Type B pancreatic cell (in vitro differentiated cells): ENCODE results near the gene KIAA1671. TPM values are rescaled to one million over a fixed set of nuclear protein-coding genes. Genes with fewer than 3 reads are reported as not detected.

Experiments used
- DNase-seq: peaks from one replicate; pipeline ENCODE4 v3.0.0; 2021; ENCODE audit warnings: mixed read lengths; ENCODE audit not compliant: unreplicated experiment; ENCODE audit errors: extremely low spot score
- H3K27ac Mint-ChIP-seq: 2 replicates; pipeline ENCODE4 v1.8.0; 2021; ENCODE audit warnings: mild to moderate bottlenecking, mixed read lengths
- H3K27me3 Mint-ChIP-seq: 2 replicates; pipeline ENCODE4 v1.8.0; 2021; ENCODE audit warnings: mixed read lengths
- H3K36me3 Mint-ChIP-seq: 2 replicates; pipeline ENCODE4 v1.8.0; 2021; ENCODE audit warnings: mixed read lengths
- H3K4me1 Mint-ChIP-seq: one replicate; pipeline ENCODE4 v1.8.0; 2021; ENCODE audit warnings: mixed read lengths; ENCODE audit not compliant: unreplicated experiment
- H3K4me3 Mint-ChIP-seq: 2 replicates; pipeline ENCODE4 v1.8.0; 2021; ENCODE audit warnings: mild to moderate bottlenecking, mixed read lengths
- H3K9me3 Mint-ChIP-seq: 2 replicates; pipeline ENCODE4 v1.8.0; 2021; ENCODE audit warnings: mixed read lengths
- total RNA-seq: library from RNA; stranded (reverse); gene quantifications from 2 replicates; pipeline ENCODE4 v1.2.1, GENCODE V29; 2021; ENCODE audit warnings: low replicate concordance
- TF ChIP-seq, protein P1 (sequence below): fragments of 200-600 bp; sonication (generic); conservative IDR thresholded peaks from 2 replicates; pipeline ENCODE4 v1.5.0; 2021; ENCODE audit warnings: antibody characterized with exemption, mild to moderate bottlenecking

The KIAA1671 gene
- total RNA-seq, 1 donor from 2014 or later: 22.9 TPM

DNA sequence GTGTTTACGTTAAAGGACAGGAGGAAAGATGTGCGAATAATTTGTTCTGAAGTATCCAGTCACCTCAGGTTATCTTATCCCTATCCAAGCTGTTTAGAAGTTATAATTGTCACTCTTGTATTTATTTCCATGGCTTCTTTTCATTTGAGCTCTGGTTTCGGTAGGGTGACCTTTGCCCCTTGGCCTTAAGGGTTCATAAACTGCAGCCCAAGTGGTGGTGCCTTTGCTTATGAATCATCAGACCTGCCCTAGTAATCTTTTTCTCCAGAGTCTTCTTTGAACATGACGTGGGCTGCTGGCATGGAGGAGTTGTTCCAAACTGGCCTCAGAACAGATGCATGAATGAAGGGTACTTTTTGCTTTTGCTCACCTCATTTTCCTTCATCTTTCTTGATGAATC is 240.6 kb downstream of the KIAA1671 start:
- DNase-seq: no peak
- Mint-ChIP-seq H3K36me3 (peaks cover 3% of the 10 kb centered on the region), H3K4me1 (no peaks in the 10 kb centered on the region), H3K27me3 (no peaks in the 10 kb centered on the region), H3K4me3 (no peak overlapping the region), H3K27ac (no peak overlapping the region), H3K9me3 (no peaks in the 10 kb centered on the region)
- TF ChIP-seq, protein P1, sequence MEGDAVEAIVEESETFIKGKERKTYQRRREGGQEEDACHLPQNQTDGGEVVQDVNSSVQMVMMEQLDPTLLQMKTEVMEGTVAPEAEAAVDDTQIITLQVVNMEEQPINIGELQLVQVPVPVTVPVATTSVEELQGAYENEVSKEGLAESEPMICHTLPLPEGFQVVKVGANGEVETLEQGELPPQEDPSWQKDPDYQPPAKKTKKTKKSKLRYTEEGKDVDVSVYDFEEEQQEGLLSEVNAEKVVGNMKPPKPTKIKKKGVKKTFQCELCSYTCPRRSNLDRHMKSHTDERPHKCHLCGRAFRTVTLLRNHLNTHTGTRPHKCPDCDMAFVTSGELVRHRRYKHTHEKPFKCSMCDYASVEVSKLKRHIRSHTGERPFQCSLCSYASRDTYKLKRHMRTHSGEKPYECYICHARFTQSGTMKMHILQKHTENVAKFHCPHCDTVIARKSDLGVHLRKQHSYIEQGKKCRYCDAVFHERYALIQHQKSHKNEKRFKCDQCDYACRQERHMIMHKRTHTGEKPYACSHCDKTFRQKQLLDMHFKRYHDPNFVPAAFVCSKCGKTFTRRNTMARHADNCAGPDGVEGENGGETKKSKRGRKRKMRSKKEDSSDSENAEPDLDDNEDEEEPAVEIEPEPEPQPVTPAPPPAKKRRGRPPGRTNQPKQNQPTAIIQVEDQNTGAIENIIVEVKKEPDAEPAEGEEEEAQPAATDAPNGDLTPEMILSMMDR: no peak

DNA sequence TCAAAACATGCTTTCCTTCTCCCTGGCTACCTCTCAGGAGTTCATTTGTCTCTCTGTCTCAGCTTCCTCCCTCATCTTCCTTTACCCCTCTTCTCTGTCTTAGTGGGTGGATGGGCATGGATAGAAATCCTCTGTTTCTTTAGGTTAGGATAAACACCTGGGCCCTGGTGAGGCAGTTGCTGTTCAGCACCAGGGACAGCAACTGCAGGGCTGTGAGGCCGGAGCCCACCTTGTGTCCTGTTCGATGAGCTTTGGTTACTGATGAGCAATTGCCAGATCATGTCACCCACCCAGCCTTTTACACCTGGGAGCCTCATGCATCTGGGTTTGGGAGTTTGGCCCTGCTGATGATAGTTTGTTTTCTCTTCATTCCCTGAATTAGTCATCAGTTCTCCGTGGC is 241.0 kb downstream of the KIAA1671 start:
- no peaks in the 10 kb centered on the region for H3K27me3 Mint-ChIP-seq
- H3K9me3 Mint-ChIP-seq: no peaks in the 10 kb centered on the region
- TF ChIP-seq, protein P1: no peak
- H3K36me3 Mint-ChIP-seq: peaks cover 3% of the 10 kb centered on the region
- H3K4me1 Mint-ChIP-seq: no peaks in the 10 kb centered on the region
- H3K27ac Mint-ChIP-seq: no peak overlapping the region
- no peak for DNase-seq
- no peak overlapping the region for H3K4me3 Mint-ChIP-seq

DNA sequence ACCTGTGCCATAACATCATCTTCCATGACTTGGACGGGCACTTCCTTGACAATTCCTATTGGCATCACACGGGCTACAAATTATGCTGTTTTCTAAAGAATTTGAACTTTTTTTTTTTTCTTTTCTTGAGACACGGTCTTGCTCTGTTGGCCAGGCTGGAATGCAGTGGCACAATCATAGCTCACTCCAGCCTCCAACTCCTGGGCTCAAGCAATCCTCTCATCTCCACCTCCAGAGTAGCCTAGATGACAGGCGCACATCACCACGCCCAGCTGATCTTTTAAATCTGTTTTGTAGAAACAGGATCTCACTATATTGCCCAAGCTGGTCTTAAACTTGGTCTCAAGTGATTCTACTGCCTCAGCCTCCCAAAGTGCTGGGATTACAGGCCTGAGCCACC is 243.8 kb downstream of the KIAA1671 start:
- H3K27me3 Mint-ChIP-seq: no peaks in the 10 kb centered on the region
- TF ChIP-seq, protein P1: no peak
- no peaks in the 10 kb centered on the region for H3K4me1 Mint-ChIP-seq
- H3K9me3 Mint-ChIP-seq: no peaks in the 10 kb centered on the region
- no peaks in the 10 kb centered on the region for H3K36me3 Mint-ChIP-seq
- H3K4me3 Mint-ChIP-seq: no peak overlapping the region
- H3K27ac Mint-ChIP-seq: no peak overlapping the region
- no peak for DNase-seq

DNA sequence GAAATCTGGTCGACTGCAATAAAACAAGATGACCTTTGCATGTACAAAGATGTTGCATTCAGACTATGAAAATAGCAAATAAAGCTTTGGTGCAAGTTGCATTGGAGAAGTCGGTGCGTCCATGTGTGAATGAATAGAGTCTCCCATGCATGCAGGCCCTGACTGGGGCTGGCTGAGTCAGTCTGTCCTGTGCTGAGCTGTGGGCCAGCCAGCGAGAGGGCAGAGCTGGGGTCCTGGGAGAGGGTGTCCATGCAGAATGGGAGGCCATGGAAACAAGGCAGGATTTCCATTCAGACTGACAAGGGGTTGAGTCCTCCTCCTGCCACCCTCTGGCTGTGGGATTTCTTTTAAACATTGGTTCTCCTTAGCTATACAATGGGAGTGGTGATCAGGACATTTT is 244.8 kb downstream of the KIAA1671 start:
- no peak overlapping the region for H3K4me3 Mint-ChIP-seq
- H3K27ac Mint-ChIP-seq: no peak overlapping the region
- H3K9me3 Mint-ChIP-seq: no peaks in the 10 kb centered on the region
- TF ChIP-seq, protein P1: no peak
- DNase-seq: no peak
- no peaks in the 10 kb centered on the region for H3K36me3 Mint-ChIP-seq
- H3K27me3 Mint-ChIP-seq: no peaks in the 10 kb centered on the region
- no peaks in the 10 kb centered on the region for H3K4me1 Mint-ChIP-seq

DNA sequence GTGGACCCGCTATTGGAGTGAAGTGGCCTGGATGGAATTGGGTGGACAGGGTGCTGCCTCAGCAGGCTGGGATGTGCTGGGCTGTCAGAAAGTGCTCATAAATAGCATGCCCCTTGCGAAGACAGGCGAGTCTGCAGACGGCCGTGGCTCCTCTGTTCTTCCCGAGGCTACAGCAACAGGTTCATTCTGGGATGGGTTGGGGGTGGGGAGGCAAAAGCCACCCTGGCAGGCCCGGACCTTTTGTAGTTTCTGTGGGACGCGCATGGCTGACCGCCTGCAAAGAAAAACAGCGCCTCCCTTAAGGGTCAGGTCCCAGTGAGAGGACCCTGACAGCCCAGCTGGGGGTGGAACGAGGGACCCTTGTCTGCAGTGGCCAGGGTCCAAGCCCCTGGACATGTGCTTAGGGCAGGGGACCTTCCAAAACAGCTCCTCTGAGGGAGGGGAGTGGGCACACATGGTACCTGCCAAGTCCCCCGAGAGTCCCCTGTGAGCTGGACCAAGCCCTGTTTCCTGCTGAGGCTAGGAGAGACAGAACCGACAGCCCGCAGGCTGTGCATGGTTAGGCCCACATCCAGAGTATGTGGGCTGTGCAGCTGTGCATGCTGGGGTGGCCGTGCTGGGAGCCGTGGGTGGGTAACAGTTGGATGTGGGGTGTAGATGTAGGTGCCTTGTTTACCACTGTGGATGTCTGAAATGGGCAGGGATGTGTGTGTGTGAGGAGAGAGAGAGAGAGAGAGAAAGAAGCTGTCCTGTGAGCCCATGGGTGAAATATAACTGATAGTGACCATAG is 247.4 kb downstream of the KIAA1671 start, which contains the start of gene CRYBB3:
Gene CRYBB3 (plus strand): TSS at position 128 of the 790 bp plus-strand sequence. CDS start 1,539 bp downstream, outside the sequence.
- H3K27me3 Mint-ChIP-seq: no peaks in the 10 kb centered on the region
- TF ChIP-seq, protein P1: no peak
- no peak within 1 kb of the TSS for H3K4me3 Mint-ChIP-seq
- no peaks in the 10 kb centered on the region for H3K9me3 Mint-ChIP-seq
- no peak for DNase-seq
- no peaks in the 10 kb centered on the region for H3K4me1 Mint-ChIP-seq
- H3K27ac Mint-ChIP-seq: no peak within 1 kb of the TSS
- no peaks in the 10 kb centered on the region for H3K36me3 Mint-ChIP-seq
